Measurements from ENCODE around the gene CRAMP1. TPM values are rescaled to one million over a fixed set of nuclear protein-coding genes. Genes with fewer than 3 reads are reported as not detected.

The CRAMP1 gene
- total and polyA plus RNA-seq, 2 of the 8 experiments (the other 6 are each of a cell fraction or from before 2014, with no cell fraction given) = 19.2 to 23.2 TPM

- no peak for TF ChIP-seq SAP30 (IDR thresholded peaks at IDR 0.05; ENCODE audit: insufficient read depth, insufficient replicate concordance, low read length)
- TF ChIP-seq EP300 (IDR thresholded peaks at IDR 0.05; ENCODE audit: borderline replicate concordance in 1 of 2, low read depth in 2 of 2, low read length in 2 of 2) = no peak
Measured at GRCh38 chr16:1677339-1677738, 65.2 kb downstream of the CRAMP1 start (continued).
